22Rv1 (cell line): ENCODE results near the gene FOXD3.

ENCODE experiments used
- H3K27ac ChIP-seq: fragments of 450-650 bp; 2 replicates; pipeline ENCODE4 v1.5.1; 2017
- ZFX ChIP-seq: fragments of 450-650 bp; IDR thresholded peaks from 2 replicates; pipeline ENCODE4 v1.6.1; 2017; ENCODE audit warnings: antibody characterized with exemption, borderline replicate concordance
- TF ChIP-seq, protein P1 (sequence below): fragments of 450-650 bp; IDR thresholded peaks from 2 replicates; pipeline ENCODE4 v1.5.1; 2017; ENCODE audit warnings: mild to moderate bottlenecking

The FOXD3 gene

DNA sequence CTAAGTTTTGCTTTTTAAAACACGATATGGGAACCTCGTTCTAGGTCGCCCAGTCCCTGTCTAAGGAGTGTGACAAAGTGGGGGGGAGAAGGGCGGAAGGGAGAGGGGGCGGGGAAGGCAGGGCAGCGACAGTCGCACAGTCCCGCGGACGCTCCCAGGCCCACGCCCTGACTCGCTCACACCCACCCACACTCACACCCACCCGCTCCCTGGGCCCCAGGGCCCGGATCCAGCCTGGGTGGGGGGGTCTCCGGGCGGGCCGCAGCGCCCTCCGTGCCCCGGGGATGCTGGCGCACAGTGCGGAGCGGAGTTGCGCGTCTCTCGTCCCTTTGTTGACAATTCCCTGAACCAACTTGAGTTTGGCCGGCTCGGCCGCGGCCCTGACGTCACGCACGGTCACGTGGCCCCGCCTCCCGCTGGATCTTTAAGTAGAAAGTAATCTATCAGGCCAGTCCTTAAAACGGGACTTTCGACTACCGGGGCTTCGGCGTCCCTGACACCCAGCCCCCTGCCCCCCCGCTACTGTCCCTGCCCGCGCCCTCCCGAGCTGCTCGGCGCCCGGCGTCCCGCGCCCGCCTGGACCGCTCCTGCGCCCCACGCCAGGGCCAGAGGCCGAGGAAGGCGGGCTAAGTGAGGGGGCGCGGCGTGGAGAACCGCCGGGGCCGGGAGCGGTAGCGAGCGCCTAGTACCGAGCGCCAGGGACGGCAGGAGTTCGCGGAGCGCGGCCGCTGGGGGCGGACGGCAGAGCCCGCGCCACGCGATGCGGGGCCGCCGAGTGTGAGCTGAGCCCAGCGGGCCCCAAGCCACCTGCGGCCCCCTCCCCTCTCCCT is at the start of gene FOXD3:
Gene FOXD3 (plus strand): TSS at position 454 of the 830 bp plus-strand sequence. CDS start 492 bp downstream, outside the sequence.
- no peak within 1 kb of the TSS for H3K27ac ChIP-seq
- TF ChIP-seq, protein P1, sequence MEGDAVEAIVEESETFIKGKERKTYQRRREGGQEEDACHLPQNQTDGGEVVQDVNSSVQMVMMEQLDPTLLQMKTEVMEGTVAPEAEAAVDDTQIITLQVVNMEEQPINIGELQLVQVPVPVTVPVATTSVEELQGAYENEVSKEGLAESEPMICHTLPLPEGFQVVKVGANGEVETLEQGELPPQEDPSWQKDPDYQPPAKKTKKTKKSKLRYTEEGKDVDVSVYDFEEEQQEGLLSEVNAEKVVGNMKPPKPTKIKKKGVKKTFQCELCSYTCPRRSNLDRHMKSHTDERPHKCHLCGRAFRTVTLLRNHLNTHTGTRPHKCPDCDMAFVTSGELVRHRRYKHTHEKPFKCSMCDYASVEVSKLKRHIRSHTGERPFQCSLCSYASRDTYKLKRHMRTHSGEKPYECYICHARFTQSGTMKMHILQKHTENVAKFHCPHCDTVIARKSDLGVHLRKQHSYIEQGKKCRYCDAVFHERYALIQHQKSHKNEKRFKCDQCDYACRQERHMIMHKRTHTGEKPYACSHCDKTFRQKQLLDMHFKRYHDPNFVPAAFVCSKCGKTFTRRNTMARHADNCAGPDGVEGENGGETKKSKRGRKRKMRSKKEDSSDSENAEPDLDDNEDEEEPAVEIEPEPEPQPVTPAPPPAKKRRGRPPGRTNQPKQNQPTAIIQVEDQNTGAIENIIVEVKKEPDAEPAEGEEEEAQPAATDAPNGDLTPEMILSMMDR: no peak
- no peak for TF ChIP-seq ZFX

DNA sequence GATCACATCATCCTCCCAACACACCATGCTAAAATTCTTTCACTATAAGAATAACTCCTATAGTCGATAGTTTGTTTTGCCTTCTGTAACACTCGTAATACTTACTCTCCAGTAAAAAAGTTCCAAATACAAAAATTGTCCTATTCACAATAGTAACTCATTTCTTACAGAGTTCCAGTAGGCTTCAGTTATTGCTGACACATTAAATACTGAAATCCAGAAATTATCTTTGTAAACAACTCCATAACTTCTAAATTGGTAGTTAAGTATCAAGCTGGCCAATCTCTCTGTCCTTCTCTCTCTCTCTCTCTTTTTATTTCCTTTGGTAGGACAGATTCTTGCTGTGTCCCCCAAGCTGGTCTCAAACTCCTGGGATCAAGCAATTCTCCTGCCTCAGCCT is 49.6 kb upstream of the FOXD3 start:
- H3K27ac ChIP-seq: no peak overlapping the region

DNA sequence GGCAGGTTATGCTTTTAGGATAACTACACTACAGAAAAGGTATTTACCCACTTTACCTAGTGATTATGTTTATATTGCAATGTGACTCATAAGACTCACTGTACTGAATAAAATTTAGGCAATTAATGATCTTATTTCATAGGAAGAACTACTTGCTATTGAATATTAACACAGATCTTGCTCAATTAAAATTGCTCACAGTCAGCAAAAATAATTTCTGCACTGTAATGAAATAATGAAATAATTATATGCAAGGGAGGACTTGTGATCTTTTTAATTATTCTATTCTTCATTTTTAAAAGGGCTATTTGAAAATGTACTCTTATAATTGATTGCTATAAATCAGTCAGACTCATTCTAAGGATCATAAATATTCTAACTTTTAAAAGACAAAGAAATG is 48.0 kb upstream of the FOXD3 start:
- no peak overlapping the region for H3K27ac ChIP-seq
- TF ChIP-seq ZFX: no peak
- TF ChIP-seq, protein P1: no peak

More for the DNA sequence above, 49.6 kb upstream of the FOXD3 start:
- TF ChIP-seq, protein P1: no peak

DNA sequence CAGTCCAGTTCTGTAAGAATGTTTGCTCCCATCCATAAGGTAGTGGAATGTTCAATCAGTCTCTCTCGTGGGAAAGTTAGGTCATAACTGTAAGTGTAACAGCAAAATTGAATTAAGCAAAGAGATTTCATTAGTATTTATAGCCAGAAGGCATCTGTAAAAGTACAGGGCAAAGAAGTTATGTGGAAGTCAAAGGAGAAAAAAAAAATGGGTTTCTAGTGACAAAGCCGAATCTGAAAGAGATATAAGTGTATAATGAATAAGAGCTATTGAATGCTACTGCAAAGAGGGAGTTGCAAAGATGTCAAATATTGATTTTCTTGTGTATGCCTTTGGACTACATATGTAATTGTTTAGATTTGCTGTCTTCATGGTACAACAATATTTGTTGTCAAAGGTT is 47.4 kb upstream of the FOXD3 start:
- no peak overlapping the region for H3K27ac ChIP-seq
- TF ChIP-seq, protein P1: no peak
- TF ChIP-seq ZFX: no peak

DNA sequence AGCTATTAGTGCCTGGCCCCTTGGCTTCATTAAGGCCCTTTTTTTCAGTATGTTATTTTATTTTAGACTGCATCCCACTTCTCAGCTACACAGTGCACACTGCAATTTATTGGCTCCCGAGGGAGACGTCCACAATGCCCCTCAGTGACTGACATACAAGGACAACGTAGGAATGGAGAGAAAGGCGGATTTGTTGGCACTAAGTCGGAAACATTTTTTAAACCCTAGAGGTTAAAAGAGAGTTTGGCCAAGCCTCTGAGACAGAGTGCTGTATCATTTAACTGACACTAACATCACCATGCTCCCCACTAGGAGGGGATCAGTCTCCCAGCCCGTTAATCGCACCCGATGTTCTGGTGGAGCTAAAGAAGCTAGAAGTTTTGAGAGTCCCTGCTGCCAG is 45.7 kb upstream of the FOXD3 start:
- H3K27ac ChIP-seq: no peak overlapping the region
- no peak for TF ChIP-seq ZFX
- TF ChIP-seq, protein P1: no peak

DNA sequence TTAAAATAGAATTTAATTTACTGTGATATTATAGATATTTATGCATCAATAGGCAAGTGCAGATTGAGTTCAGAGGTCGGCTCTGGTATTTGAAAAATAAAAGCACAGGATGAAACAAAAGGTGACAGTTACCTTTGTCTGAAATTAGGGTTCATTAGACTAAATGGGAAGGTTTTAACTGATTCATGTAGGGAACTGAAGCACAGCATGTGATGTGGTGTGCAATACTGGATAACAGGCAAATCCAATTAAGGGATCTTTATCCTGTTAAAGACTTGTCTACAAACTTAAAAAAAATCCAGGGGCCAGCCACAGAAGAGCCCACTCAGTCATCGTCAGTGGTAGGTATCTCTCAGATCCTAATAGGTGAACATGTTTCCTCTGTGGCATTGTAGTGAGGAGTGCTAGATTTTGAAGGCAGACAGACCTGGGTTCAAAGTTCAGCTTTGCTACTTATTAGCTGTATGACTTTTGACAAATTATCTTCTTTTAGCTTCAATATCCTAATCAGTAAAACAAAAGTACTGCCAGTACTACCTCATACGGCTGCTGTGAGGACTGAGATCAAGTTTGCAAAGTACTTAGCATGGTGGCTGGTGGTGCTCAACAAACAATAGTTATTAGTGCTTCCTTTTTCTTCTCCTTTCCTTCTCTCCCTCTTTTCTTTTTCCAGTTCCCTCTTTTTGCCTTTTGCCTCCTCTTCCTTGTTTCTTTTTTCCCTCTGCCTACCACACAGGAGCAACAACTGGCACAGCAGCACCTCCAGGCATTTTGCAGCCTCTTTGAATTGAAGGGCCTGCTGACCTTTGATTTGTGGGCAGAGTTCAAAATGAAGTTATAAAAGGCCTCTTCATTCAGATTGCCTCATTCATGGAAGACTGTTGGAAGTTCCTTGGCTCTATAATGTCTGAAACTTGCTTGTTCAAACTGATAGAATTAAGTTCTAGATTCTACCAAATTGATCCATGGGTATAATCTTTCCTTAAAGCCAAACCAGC is 44.9 kb upstream of the FOXD3 start:
- no peak overlapping the region for H3K27ac ChIP-seq
- TF ChIP-seq, protein P1: no peak
- TF ChIP-seq ZFX: no peak
